ENCODE data around the gene SEPTIN1. TPM values are rescaled to one million over a fixed set of nuclear protein-coding genes. Genes with fewer than 3 reads are reported as not detected.

The SEPTIN1 gene
- total and polyA plus RNA-seq, 2 donors (not counting 3 experiments of a cell fraction or from before 2014, with no cell fraction given): 0.07 to 0.75 TPM

GRCh38 chr16:30429418-30429677, 47.0 kb upstream of the SEPTIN1 start:
- Histone ChIP-seq H3K9me3 (replicated peaks; ENCODE audit: control insufficient read depth, insufficient read depth, low read length) (no peaks in the 10 kb centered on the region), H3K27me3 (ENCODE audit: control insufficient read depth in 2 of 2, insufficient read depth in 2 of 2, low read length in 2 of 2) (peaks cover 0 to 4% of the 10 kb centered on the region in 2 experiments), H4K20me1 (replicated peaks; ENCODE audit: control insufficient read depth, extremely low read depth, insufficient read depth, low read length) (no peaks in the 10 kb centered on the region), H3K27ac (ENCODE audit: insufficient read depth, low read depth, low read length) (peak overlapping the region; percentile 14), H3K4me1 (ENCODE audit: control insufficient read depth, extremely low read depth, insufficient read depth, low read length) (peaks cover 23% of the 10 kb centered on the region), H2AFZ (ENCODE audit: low read depth, low read length) (peak overlapping the region; percentile 53), H3K9ac (replicated peaks; ENCODE audit: extremely low read depth, insufficient read depth, low read length) (peak overlapping the region; percentile 65), H3K79me2 (ENCODE audit: control insufficient read depth, insufficient read depth, low read length) (peaks cover 19% of the 10 kb centered on the region), H3K4me3 (replicated peaks in 1 of 3; ENCODE audit: insufficient read depth in 1 of 3, low read depth in 1 of 3, low read length in 3 of 3) (peak overlapping the region; percentile 40 to 73 (median 63)), H3K36me3 (ENCODE audit: control insufficient read depth in 2 of 2, extremely low read depth in 1 of 2, insufficient read depth in 2 of 2, low read length in 2 of 2) (no peaks in the 10 kb centered on the region), H3K4me2 (ENCODE audit: insufficient read depth, low read length) (peak overlapping the region; percentile 88), H3K9me1 (replicated peaks; ENCODE audit: control insufficient read depth, extremely low read depth, insufficient read depth, low read length) (no peaks in the 10 kb centered on the region)
- ChIA-PET CTCF (interaction anchor here (0.6 to 2.8 kb wide), 46 partner anchors 9 to 337 kb away, joined by 3 to 46 read pairs (median 5); partner anchors contain the start of genes PRR14, SEPHS2, TBC1D10B and TBX6), POLR2A (interaction anchor here (1.0 to 1.5 kb wide), 4 partner anchors 11 to 364 kb away, joined by 4 to 6 read pairs (median 4); partner anchors contain the start of genes ALDOA, ZNF764 and ZNF771)
- DNase-seq (ENCODE audit: low read depth, low spot score): no peak
- no peak for FAIRE-seq
- intact Hi-C loops (cut with micrococcal nuclease) (no loop called here), dilution Hi-C loops (cut with MboI; ENCODE audit: extremely low pct_ligation_motif_present, low sequenced_read_pairs) (no loop called here)
- no TSS peak for BruUV-seq (replicated peaks)
- no peak for TF ChIP-seq EZH2 (IDR thresholded peaks at IDR 0.05; ENCODE audit: borderline replicate concordance, low read depth, low read length, severe bottlenecking)
- no peak for TF ChIP-seq POLR2AphosphoS5 (IDR thresholded peaks at IDR 0.05; ENCODE audit: insufficient read depth, low read depth, low read length)
- TF ChIP-seq, protein P1, sequence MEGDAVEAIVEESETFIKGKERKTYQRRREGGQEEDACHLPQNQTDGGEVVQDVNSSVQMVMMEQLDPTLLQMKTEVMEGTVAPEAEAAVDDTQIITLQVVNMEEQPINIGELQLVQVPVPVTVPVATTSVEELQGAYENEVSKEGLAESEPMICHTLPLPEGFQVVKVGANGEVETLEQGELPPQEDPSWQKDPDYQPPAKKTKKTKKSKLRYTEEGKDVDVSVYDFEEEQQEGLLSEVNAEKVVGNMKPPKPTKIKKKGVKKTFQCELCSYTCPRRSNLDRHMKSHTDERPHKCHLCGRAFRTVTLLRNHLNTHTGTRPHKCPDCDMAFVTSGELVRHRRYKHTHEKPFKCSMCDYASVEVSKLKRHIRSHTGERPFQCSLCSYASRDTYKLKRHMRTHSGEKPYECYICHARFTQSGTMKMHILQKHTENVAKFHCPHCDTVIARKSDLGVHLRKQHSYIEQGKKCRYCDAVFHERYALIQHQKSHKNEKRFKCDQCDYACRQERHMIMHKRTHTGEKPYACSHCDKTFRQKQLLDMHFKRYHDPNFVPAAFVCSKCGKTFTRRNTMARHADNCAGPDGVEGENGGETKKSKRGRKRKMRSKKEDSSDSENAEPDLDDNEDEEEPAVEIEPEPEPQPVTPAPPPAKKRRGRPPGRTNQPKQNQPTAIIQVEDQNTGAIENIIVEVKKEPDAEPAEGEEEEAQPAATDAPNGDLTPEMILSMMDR (IDR thresholded peaks at IDR 0.05; ENCODE audit: extremely low read depth in 1 of 2, insufficient read depth in 1 of 2, low read depth in 1 of 2, low read length in 2 of 2): no peak
- no peak for TF ChIP-seq JUN (IDR thresholded peaks at IDR 0.05; ENCODE audit: borderline replicate concordance, insufficient read depth, insufficient read length, low read depth)
- TF ChIP-seq GATA2 (IDR thresholded peaks at IDR 0.05; ENCODE audit: insufficient read depth, insufficient read length, low read depth, low read length): no peak
- TF ChIP-seq, protein P2, sequence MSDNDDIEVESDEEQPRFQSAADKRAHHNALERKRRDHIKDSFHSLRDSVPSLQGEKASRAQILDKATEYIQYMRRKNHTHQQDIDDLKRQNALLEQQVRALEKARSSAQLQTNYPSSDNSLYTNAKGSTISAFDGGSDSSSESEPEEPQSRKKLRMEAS (IDR thresholded peaks at IDR 0.05; ENCODE audit: insufficient read depth, insufficient read length): no peak
- no peak for TF ChIP-seq POLR2A (IDR thresholded peaks at IDR 0.05; ENCODE audit: low read depth, low read length)
- no peak for TF ChIP-seq MYC (IDR thresholded peaks at IDR 0.05; ENCODE audit: low read depth, low read length)
- no peak for TF ChIP-seq FOS (IDR thresholded peaks at IDR 0.05; ENCODE audit: borderline replicate concordance, insufficient read depth, low read length)

Measured in endothelial cell of umbilical vein (primary cell).